ENCODE measurements around the gene MOSPD3. TPM values are rescaled to one million over a fixed set of nuclear protein-coding genes. Genes with fewer than 3 reads are reported as not detected.

The MOSPD3 gene
- total and polyA plus RNA-seq, 2 of the 13 experiments (the other 11 are each of a cell fraction or from before 2014, with no cell fraction given) = 7.6 to 8.8 TPM

GRCh38 chr7:100586266-100587025 is 25.9 kb upstream of the MOSPD3 start, which contains the start of gene FBXO24 (continued):
- TF ChIP-seq PBX3 (CRISPR knock-in tag; IDR thresholded peaks at IDR 0.05; ENCODE audit: borderline replicate concordance) = peak; percentile 98; the same call in 1 of the 2 replicates
- TF ChIP-seq HNRNPLL (IDR thresholded peaks at IDR 0.05; ENCODE audit: low read depth, low read length, poor library complexity, severe bottlenecking) = peak; percentile 77
- TF ChIP-seq ETS1 (CRISPR knock-in tag; IDR thresholded peaks at IDR 0.05) = no peak
- TF ChIP-seq CEBPZ (IDR thresholded peaks at IDR 0.05; ENCODE audit: low read length) = peak; percentile 99
- 0 out of 2 replicates have a peak, but pooled peaks have one; percentile 8 for TF ChIP-seq ZNF580 (CRISPR knock-in tag; IDR thresholded peaks at IDR 0.05; ENCODE audit: borderline replicate concordance, low read depth)
- TF ChIP-seq XRCC5 (optimal IDR thresholded peaks at IDR 0.05; ENCODE audit: low read length) = peak; percentile 80
- 0 out of 2 replicates have a peak, but pooled peaks have one; percentile 22 for TF ChIP-seq HOXA3 (CRISPR knock-in tag; IDR thresholded peaks at IDR 0.05)
- TF ChIP-seq TFAP4 (IDR thresholded peaks at IDR 0.05; ENCODE audit: borderline replicate concordance, low read depth) = peak; percentile 78; the same call in 1 of the 2 replicates
- TF ChIP-seq MEIS1 (CRISPR knock-in tag; IDR thresholded peaks at IDR 0.05; ENCODE audit: borderline replicate concordance) = no peak
- peak; percentile 3; the same call in 1 of the 2 replicates for TF ChIP-seq ZBTB25 (CRISPR knock-in tag; IDR thresholded peaks at IDR 0.05)
- TF ChIP-seq ZFP91 (CRISPR knock-in tag; IDR thresholded peaks at IDR 0.05; ENCODE audit: borderline replicate concordance) = peak; percentile 50; the same call in 1 of the 2 replicates
- no peak for TF ChIP-seq ZNF619 (CRISPR knock-in tag; IDR thresholded peaks at IDR 0.05)
- TF ChIP-seq KDM2A (CRISPR knock-in tag; IDR thresholded peaks at IDR 0.05; ENCODE audit: borderline replicate concordance, low read depth) = peak; percentile 14; the same call in 1 of the 2 replicates
- TF ChIP-seq ZNF296 (CRISPR knock-in tag; conservative IDR thresholded peaks at IDR 0.05) = no peak
- 0 out of 2 replicates have a peak, but pooled peaks have one; percentile 3 for TF ChIP-seq ZNF607 (CRISPR knock-in tag; IDR thresholded peaks at IDR 0.05; ENCODE audit: borderline replicate concordance)
